ENCODE results near the gene TMSB15C. TPM values are rescaled to one million over a fixed set of nuclear protein-coding genes. Genes with fewer than 3 reads are reported as not detected.

Gene TMSB15C
- total and polyA plus RNA-seq, 3 experiments from 2014 or later, result 0.93 to 3.3 (median 2.1) TPM

GRCh38 chrX:104108955-104109354 lies 32.9 kb upstream of the TMSB15C start:
- H3K27ac ChIP-seq (ENCODE audit: low read depth, low read length), result peak overlapping the region; percentile 69
- peaks cover 40% of the 10 kb centered on the region for H3K4me1 ChIP-seq (ENCODE audit: insufficient read depth, low read length)
- Mint-ChIP-seq H3K9me3 (no peaks in the 10 kb centered on the region), H3K4me3 (peak overlapping the region; percentile 24 to 93 (median 88)), H3K27me3 (peaks cover 0 to 8% of the 10 kb centered on the region in 2 donors), H3K27ac (peak overlapping the region; percentile 92 to 99 (median 96)), H3K4me1 (peaks cover 48 to 68% (median 67%) of the 10 kb centered on the region in 3 donors), H3K36me3 (peaks cover 0 to 19% (median 0%) of the 10 kb centered on the region in 3 donors)
- no peaks in the 10 kb centered on the region for H3K36me3 ChIP-seq (ENCODE audit: insufficient read depth, low read length)
- DNase-seq, result peak in 1 of 5 donors; percentile 18
- no peak overlapping the region for H3K4me3 ChIP-seq (ENCODE audit: low read length)
- no peaks in the 10 kb centered on the region for H3K27me3 ChIP-seq (ENCODE audit: insufficient read depth, low read length, poor library complexity, severe bottlenecking)
- POLR2A ChIA-PET, result no interaction called here
- H3K9me3 ChIP-seq (ENCODE audit: low read length), result no peaks in the 10 kb centered on the region
- CTCF ChIA-PET, result interaction anchor here (1.4 kb wide), 1 partner anchor 9 kb away, joined by 8 read pairs; no protein-coding TSS in a partner anchor

GRCh38 chrX:104105330-104106262 lies 29.6 kb upstream of the TMSB15C start:
- Histone ChIP-seq H3K4me3 (ENCODE audit: low read length) (no peak overlapping the region), H3K9me3 (ENCODE audit: low read length) (no peaks in the 10 kb centered on the region), H3K27me3 (ENCODE audit: insufficient read depth, low read length, poor library complexity, severe bottlenecking) (no peaks in the 10 kb centered on the region), H3K4me1 (ENCODE audit: insufficient read depth, low read length) (peaks cover 23% of the 10 kb centered on the region), H3K27ac (ENCODE audit: low read depth, low read length) (no peak overlapping the region), H3K36me3 (ENCODE audit: insufficient read depth, low read length) (no peaks in the 10 kb centered on the region)
- CTCF ChIA-PET, result no interaction called here
- Mint-ChIP-seq H3K4me3 (no peak overlapping the region), H3K27ac (peak overlapping the region in 6 of 8 donors; percentile 2 to 90 (median 36)), H3K36me3 (peaks cover 0 to 34% (median 0%) of the 10 kb centered on the region in 3 donors), H3K27me3 (peaks cover 0 to 4% of the 10 kb centered on the region in 2 donors), H3K9me3 (no peaks in the 10 kb centered on the region), H3K4me1 (peaks cover 36 to 46% (median 44%) of the 10 kb centered on the region in 3 donors)
- no peak for DNase-seq
- POLR2A ChIA-PET, result no interaction called here

DNA sequence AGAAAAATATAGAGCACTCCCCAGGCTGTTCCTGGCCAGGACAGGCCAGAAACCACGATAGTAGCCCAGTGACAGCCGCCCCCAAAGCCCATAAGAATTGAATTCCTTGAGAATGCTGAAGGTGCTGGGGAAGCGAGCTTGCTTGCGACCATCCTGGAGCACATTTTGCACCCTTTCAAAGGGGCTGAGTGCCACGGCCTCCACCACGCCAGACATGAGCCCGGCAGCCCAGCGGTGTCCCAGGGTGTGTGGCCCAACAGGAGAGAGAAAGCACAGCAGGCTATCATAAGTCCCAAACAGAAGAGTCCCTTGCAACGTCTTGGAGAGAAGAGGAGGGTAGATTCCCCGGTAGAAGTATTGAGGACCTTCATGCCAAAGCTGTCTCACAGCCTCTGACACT lies 28.6 kb upstream of the TMSB15C start:
- no peaks in the 10 kb centered on the region for H3K9me3 ChIP-seq (ENCODE audit: low read length)
- Mint-ChIP-seq H3K9me3 (no peaks in the 10 kb centered on the region), H3K36me3 (peaks cover 0 to 33% (median 0%) of the 10 kb centered on the region in 3 donors), H3K27me3 (peaks cover 0 to 4% of the 10 kb centered on the region in 2 donors), H3K27ac (peak overlapping the region in 1 of 8 donors; percentile 43), H3K4me1 (peaks cover 29 to 37% (median 35%) of the 10 kb centered on the region in 3 donors), H3K4me3 (no peak overlapping the region)
- POLR2A ChIA-PET, result no interaction called here
- no peak overlapping the region for H3K4me3 ChIP-seq (ENCODE audit: low read length)
- H3K27me3 ChIP-seq (ENCODE audit: insufficient read depth, low read length, poor library complexity, severe bottlenecking), result no peaks in the 10 kb centered on the region
- CTCF ChIA-PET, result interaction anchor here (6.4 kb wide), 1 partner anchor 8 kb away, joined by 36 read pairs; the partner anchor contains the start of gene ZCCHC18
- no peak for DNase-seq
- H3K36me3 ChIP-seq (ENCODE audit: insufficient read depth, low read length), result no peaks in the 10 kb centered on the region
- H3K4me1 ChIP-seq (ENCODE audit: insufficient read depth, low read length), result peaks cover 17% of the 10 kb centered on the region
- H3K27ac ChIP-seq (ENCODE audit: low read depth, low read length), result no peak overlapping the region

- CTCF ChIA-PET, result interaction anchor here (1.1 to 6.4 kb wide), 4 partner anchors 11 to 68 kb away, joined by 3 to 36 read pairs (median 11); partner anchors contain the start of genes FAM199X and ZCCHC18
- no peaks in the 10 kb centered on the region for H3K4me1 ChIP-seq (ENCODE audit: insufficient read depth, low read length)
- H3K27ac Mint-ChIP-seq, result peak overlapping the region in 1 of 8 donors; percentile 18
Measured at GRCh38 chrX:104098919-104099318, 22.9 kb upstream of the TMSB15C start.

DNA sequence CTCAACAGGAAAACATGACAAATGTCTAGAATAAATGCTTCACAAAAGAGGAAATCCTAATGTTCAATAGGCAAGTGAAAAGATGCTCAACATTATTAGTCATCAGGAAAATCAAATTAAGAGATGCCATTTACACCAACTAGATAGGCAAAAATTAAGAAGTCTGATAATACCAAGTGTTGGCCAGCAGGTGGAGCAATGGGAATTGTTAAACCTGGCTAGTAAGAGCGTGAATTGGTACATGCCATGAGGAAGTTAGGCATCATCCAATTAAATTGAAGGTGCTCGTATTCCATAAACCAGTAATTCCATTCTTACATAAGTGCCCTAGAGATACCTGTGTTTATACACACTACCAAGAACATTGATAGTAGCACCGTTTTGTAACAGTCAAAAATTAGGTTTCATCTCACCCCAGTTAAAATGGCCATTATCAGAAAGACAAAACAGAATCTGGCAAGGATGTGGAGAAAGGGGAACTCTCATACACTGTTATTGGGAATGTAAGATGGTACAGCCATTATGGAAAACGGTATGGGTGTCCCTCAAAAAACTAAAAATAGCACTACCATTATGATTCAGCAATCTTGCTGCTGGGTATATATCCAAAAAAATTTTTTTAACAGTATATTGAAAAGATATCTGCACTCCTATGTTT lies 22.2 kb upstream of the TMSB15C start:
- Mint-ChIP-seq H3K27me3 (peaks cover 0 to 7% of the 10 kb centered on the region in 2 donors), H3K4me1 (peaks cover 0 to 7% (median 3%) of the 10 kb centered on the region in 3 donors), H3K9me3 (no peaks in the 10 kb centered on the region), H3K27ac (peak overlapping the region in 3 of 8 donors; percentile 44 to 67 (median 59)), H3K4me3 (peak overlapping the region in 1 of 7 donors; percentile 29), H3K36me3 (peaks cover 0 to 11% (median 0%) of the 10 kb centered on the region in 3 donors)
- ChIA-PET POLR2A (no interaction called here), CTCF (interaction anchor here (1.1 to 6.4 kb wide), 4 partner anchors 11 to 68 kb away, joined by 3 to 36 read pairs (median 11); partner anchors contain the start of genes FAM199X and ZCCHC18)
- no peaks in the 10 kb centered on the region for H3K27me3 ChIP-seq (ENCODE audit: insufficient read depth, low read length, poor library complexity, severe bottlenecking)
- H3K36me3 ChIP-seq (ENCODE audit: insufficient read depth, low read length), result no peaks in the 10 kb centered on the region
- no peaks in the 10 kb centered on the region for H3K4me1 ChIP-seq (ENCODE audit: insufficient read depth, low read length)
- H3K4me3 ChIP-seq (ENCODE audit: low read length), result no peak overlapping the region
- H3K27ac ChIP-seq (ENCODE audit: low read depth, low read length), result no peak overlapping the region
- H3K9me3 ChIP-seq (ENCODE audit: low read length), result no peaks in the 10 kb centered on the region
- peak; percentile 29 to 68 (median 55) for DNase-seq

More at GRCh38 chrX:104098919-104099318, 22.9 kb upstream of the TMSB15C start:
- peaks cover 0 to 18% (median 0%) of the 10 kb centered on the region in 3 donors for H3K36me3 Mint-ChIP-seq
- H3K4me1 Mint-ChIP-seq, result peaks cover 0 to 7% (median 3%) of the 10 kb centered on the region in 3 donors
- no peaks in the 10 kb centered on the region for H3K9me3 ChIP-seq (ENCODE audit: low read length)
- no peak overlapping the region for H3K4me3 ChIP-seq (ENCODE audit: low read length)
- no peak overlapping the region for H3K4me3 Mint-ChIP-seq
- no peak overlapping the region for H3K27ac ChIP-seq (ENCODE audit: low read depth, low read length)
- H3K36me3 ChIP-seq (ENCODE audit: insufficient read depth, low read length), result no peaks in the 10 kb centered on the region
- no peak for DNase-seq
- POLR2A ChIA-PET, result no interaction called here
- H3K27me3 ChIP-seq (ENCODE audit: insufficient read depth, low read length, poor library complexity, severe bottlenecking), result no peaks in the 10 kb centered on the region
- H3K27me3 Mint-ChIP-seq, result peaks cover 0 to 6% of the 10 kb centered on the region in 2 donors
- H3K9me3 Mint-ChIP-seq, result no peaks in the 10 kb centered on the region

- Histone ChIP-seq H3K4me3 (ENCODE audit: low read length) (no peak overlapping the region), H3K4me1 (ENCODE audit: insufficient read depth, low read length) (no peaks in the 10 kb centered on the region), H3K36me3 (ENCODE audit: insufficient read depth, low read length) (no peaks in the 10 kb centered on the region), H3K27me3 (ENCODE audit: insufficient read depth, low read length, poor library complexity, severe bottlenecking) (no peaks in the 10 kb centered on the region), H3K9me3 (ENCODE audit: low read length) (no peaks in the 10 kb centered on the region), H3K27ac (ENCODE audit: low read depth, low read length) (no peak overlapping the region)
- Mint-ChIP-seq H3K36me3 (no peaks in the 10 kb centered on the region), H3K4me3 (no peak overlapping the region), H3K4me1 (no peaks in the 10 kb centered on the region), H3K9me3 (peaks cover 0 to 2% (median 0%) of the 10 kb centered on the region in 5 donors), H3K27ac (no peak overlapping the region), H3K27me3 (peaks cover 6 to 9% of the 10 kb centered on the region in 2 donors)
- ChIA-PET POLR2A (no interaction called here), CTCF (interaction anchor here (1.7 kb wide), 1 partner anchor 27 kb away, joined by 3 read pairs; no protein-coding TSS in a partner anchor)
- no peak for DNase-seq
Measured at GRCh38 chrX:104085919-104086318, 9.9 kb upstream of the TMSB15C start.

DNA sequence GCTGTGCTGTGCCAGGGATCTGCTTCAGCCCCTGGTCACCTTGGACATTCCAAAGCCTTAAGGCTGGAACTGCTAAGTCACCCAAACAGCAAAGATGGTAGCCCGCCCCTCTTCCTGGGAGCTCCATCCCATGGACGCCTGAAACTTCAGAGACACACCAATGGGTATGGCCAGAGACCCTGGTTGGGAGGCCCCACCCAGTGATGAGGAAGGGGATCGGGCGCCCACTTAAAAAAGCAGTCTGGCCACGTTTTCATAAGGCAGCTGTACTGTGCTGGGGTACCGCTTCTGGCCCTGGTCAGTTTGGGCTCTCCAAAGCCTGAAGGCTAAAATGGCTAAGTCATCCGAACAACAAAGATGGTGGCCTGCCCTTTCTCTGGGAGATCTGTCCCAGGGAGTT lies 9.4 kb upstream of the TMSB15C start:
- POLR2A ChIA-PET, result no interaction called here
- no peaks in the 10 kb centered on the region for H3K36me3 ChIP-seq (ENCODE audit: insufficient read depth, low read length)
- no peaks in the 10 kb centered on the region for H3K4me1 ChIP-seq (ENCODE audit: insufficient read depth, low read length)
- H3K27ac ChIP-seq (ENCODE audit: low read depth, low read length), result no peak overlapping the region
- no peak overlapping the region for H3K4me3 ChIP-seq (ENCODE audit: low read length)
- H3K4me3 Mint-ChIP-seq, result no peak overlapping the region
- H3K4me1 Mint-ChIP-seq, result no peaks in the 10 kb centered on the region
- H3K36me3 Mint-ChIP-seq, result no peaks in the 10 kb centered on the region
- peaks cover 0 to 2% (median 0%) of the 10 kb centered on the region in 5 donors for H3K9me3 Mint-ChIP-seq
- CTCF ChIA-PET, result interaction anchor here (1.7 kb wide), 1 partner anchor 28 kb away, joined by 3 read pairs; no protein-coding TSS in a partner anchor
- no peaks in the 10 kb centered on the region for H3K27me3 ChIP-seq (ENCODE audit: insufficient read depth, low read length, poor library complexity, severe bottlenecking)
- DNase-seq, result no peak
- H3K27me3 Mint-ChIP-seq, result peaks cover 6 to 9% of the 10 kb centered on the region in 2 donors
- H3K27ac Mint-ChIP-seq, result no peak overlapping the region
- no peaks in the 10 kb centered on the region for H3K9me3 ChIP-seq (ENCODE audit: low read length)

Data from CD8-positive, alpha-beta memory T cell (primary cell).